HepG2 (cell line): ENCODE results near the gene DOCK1.

Experiments
- ARID4A ChIP-seq: sonication (generic); formaldehyde crosslinking; IDR thresholded peaks from 2 replicates; pipeline ENCODE4 v1.5.0; 2020; ENCODE audit warnings: mild to moderate bottlenecking, missing genetic modification reagents, borderline replicate concordance
- CTCF ChIP-seq: sonication (generic); formaldehyde crosslinking; IDR thresholded peaks from 2 replicates; pipeline ENCODE4 v1.5.0; 2020; ENCODE audit warnings: mild to moderate bottlenecking, missing genetic modification reagents, moderate library complexity
- GATAD1 ChIP-seq: IDR thresholded peaks from 2 replicates; pipeline ENCODE4 v1.6.1; 2016; ENCODE audit warnings: missing genetic modification reagents, missing compliant biosample characterization
- JUNB ChIP-seq: sonication (generic); formaldehyde crosslinking; IDR thresholded peaks from 2 replicates; pipeline ENCODE4 v1.8.0; 2022; ENCODE audit warnings: missing genetic modification reagents, mild to moderate bottlenecking, borderline replicate concordance
- ZNF224 ChIP-seq: sonication (generic); formaldehyde crosslinking; IDR thresholded peaks from 2 replicates; pipeline ENCODE4 v1.5.0; 2020; ENCODE audit warnings: mild to moderate bottlenecking, missing genetic modification reagents

GRCh38 chr10:127296696-127297095, 391.5 kb downstream of the DOCK1 start:
- TF ChIP-seq GATAD1 (CRISPR knock-in tag), result no peak
- no peak for TF ChIP-seq ARID4A (CRISPR knock-in tag)
- TF ChIP-seq JUNB (CRISPR knock-in tag), result no peak
- TF ChIP-seq CTCF, result no peak
- TF ChIP-seq ZNF224 (CRISPR knock-in tag), result no peak
